DMS 273 (cell line): Measurements from ENCODE around the gene ANO9.

Experiments used
- DNase-seq: peaks from one replicate; lab custom pipeline; 2025; ENCODE audit not compliant: unreplicated experiment; lab: John Stamatoyannopoulos, UW

Gene ANO9, protein sequence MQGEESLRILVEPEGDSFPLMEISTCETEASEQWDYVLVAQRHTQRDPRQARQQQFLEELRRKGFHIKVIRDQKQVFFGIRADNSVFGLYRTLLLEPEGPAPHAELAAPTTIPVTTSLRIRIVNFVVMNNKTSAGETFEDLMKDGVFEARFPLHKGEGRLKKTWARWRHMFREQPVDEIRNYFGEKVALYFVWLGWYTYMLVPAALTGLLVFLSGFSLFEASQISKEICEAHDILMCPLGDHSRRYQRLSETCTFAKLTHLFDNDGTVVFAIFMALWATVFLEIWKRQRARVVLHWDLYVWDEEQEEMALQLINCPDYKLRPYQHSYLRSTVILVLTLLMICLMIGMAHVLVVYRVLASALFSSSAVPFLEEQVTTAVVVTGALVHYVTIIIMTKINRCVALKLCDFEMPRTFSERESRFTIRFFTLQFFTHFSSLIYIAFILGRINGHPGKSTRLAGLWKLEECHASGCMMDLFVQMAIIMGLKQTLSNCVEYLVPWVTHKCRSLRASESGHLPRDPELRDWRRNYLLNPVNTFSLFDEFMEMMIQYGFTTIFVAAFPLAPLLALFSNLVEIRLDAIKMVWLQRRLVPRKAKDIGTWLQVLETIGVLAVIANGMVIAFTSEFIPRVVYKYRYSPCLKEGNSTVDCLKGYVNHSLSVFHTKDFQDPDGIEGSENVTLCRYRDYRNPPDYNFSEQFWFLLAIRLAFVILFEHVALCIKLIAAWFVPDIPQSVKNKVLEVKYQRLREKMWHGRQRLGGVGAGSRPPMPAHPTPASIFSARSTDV

DNA sequence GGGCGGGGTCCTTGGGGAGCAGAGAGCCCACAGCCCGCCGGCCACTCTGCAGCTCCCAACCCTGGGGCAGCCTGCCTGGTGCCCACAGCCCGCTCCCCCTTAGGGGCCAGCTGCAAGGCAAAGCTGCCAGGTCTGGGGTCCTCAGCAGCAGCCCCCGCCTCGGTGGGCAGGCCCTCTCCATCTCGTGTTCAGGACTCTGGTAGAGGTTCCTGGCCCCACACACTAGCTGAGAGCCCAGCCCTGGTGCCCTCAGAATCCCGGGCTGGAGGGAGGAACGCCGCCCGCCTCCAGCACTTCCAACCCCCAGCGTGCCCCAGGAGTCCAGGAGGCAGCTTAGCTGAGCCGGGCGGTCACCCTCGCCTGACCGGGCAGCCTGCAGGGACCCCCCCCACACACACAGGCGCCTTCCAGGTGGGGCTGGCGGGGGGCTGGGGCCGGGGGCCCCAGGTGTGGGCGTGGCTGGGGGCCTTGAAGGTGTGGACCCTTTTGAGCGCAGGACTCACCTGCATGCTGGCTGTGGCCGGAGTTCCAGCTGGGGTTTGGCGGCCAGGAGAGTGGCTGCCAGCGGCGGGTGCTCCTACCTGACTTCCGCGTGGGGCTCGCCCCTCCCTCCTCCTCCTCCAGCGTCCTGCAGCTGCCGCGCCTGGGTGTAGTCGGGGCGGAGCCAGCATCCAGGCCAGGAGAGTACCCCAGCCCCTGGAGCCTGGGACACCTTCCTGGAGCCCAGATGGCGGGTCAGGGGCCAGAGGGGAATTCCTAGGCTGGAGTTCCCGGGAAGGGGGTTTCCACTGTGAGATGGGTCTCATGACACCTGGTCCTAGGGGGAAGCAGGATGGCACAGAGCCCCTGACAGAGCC, at the start of gene ANO9:
TSS of gene ANO9 (minus strand) at position 594 of the 857 bp plus-strand sequence. CDS start at position 509, 85 bp downstream.
- DNase-seq = peak; percentile 49

DNA sequence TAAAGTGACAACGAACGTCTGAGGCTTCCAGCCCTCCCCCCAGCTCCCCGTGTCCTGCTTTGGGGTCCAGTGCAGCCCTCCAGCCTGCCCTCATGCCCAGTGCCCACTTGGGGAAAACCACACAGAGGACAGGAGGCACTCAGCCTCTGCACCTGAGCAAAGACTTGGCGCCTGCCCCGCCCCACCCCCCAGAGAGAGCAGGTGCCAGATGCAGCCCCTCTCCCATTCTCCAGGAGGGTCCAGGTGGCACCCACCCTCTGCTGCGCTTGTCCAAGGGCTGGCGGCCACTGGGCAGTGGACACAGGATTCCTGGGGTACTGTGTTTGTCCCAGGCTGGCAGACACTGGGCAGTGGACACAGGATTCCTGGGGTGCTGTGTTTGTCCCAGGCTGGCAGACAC, 49.5 kb upstream of the ANO9 start:
- no peak for DNase-seq

DNA sequence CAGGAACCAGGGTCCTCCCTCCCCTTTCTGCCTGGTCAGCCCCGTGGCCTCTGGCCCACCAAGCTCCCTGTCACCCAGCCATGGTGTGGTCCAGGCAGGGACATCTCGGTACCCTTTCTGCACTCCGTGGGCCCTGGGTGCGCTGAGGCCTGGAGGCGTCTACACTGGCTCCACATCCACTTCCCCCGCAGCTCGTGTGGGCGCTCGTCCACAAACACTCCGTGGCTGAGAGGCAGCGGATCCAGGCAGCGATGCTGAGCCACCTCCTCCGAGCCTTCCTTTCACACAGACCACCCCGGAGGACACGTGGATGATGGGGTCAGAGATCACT, 49.1 kb upstream of the ANO9 start:
- no peak for DNase-seq

DNA sequence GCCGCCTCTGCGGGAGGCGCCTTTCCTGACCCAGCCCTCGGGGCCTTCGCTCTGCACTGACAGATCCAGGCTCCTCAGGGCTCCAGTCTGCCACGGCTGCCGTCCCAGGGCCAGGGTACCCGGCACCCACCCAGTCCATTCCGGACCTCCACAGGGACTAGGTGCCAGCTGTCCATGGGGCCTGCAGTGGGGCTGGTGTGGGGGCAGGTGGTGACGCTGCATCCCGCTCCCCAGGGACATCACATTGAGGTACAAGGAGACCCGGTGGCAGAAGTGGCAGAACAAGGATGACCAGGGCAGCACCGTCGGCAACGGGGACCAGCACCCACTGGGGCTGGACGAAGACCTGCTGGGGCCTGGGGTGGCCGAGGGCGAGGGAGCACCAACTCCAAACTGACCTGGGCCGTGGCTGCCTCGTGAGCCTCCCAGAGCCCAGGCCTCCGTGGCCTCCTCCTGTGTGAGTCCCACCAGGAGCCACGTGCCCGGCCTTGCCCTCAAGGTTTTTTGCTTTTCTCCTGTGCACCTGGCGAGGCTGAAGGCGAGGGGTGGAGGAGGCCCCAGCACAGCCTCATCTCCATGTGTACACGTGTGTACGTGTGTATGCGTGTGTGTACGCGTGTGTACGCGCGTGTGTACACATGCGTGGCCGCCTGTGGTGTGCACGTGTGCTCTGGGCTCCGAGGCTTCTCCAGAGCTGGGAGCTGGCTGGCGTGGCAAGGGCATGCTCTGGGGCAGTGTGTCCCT, 48.5 kb upstream of the ANO9 start:
- DNase-seq = no peak

DNA sequence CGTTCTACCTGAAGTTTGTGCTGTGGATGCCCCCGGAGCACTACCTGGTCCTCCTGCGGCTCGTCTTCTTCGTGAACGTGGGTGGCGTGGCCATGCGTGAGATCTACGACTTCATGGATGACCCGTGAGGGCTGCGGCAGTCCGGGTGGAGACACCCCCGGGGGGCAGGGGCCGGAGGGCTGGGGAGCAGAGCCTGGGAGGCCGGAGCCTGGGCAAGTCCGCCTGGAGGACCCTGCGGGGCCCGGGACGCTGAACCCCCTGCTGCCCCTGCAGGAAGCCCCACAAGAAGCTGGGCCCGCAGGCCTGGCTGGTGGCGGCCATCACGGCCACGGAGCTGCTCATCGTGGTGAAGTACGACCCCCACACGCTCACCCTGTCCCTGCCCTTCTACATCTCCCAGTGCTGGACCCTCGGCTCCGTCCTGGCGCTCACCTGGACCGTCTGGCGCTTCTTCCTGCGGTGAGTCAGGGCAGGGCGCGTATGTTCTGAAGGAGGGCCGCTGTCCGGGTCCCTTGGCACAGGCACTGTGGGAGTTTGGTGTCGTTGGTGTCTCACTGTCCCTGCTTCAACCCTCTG, 47.9 kb upstream of the ANO9 start:
- DNase-seq = no peak

DNA sequence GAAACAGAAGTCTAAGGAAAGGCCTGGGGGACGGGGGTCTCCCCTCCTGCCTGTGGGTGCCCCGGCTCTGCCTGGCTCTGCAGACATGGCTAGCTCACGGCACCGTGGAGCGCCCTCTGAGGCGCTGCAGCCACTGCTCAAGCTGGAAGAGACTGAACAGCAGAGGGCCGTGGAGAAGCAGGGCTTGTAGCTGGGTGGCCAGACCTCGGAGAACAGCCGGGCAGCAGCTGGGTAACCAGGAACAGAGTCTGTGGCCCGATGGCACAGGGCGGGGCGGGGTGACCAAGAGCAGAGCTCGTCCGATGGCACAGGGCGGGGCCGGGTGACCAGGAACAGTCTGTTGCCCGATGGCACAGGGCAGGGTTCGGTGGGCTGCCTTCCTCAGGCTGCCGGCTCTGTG, 47.2 kb upstream of the ANO9 start:
- DNase-seq = no peak

DNA sequence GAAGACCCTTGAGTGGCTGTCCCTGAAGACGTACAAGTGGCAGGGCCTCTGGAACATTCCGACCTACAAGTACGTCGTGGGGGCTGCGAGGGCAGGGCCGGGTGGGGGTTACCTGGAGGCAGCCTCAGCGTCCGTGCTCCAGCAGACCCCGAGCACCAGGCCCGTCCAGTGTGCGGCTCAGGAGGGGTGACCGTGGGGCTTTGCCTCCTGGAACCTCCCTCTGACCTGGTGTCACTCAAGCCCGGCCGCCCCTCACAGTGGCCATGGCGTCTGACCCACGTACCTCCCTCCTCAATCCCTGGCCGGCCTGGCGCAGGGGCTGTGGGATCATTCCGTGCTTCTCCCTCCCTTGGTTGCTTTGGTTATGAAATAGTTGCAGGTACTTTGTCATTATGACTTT, 46.8 kb upstream of the ANO9 start:
- DNase-seq = no peak

DNA sequence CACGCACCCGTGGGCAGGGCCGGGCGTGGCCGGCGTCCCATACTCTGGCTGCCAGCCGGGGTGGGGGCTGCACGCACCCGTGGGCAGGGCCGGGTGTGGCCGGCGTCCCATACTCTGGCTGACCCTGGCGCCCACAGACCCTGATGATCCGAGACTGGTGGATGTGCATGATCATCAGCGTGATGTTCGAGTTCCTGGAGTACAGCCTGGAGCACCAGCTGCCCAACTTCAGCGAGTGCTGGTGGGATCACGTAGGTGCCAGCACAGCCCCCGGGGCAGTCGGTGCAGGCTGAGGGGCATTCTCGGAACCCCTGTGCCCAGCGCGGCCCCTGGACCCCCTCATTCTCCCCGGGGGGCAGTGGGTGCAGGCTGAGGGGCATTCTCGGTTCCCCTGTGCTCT, 46.3 kb upstream of the ANO9 start:
- no peak for DNase-seq

DNA sequence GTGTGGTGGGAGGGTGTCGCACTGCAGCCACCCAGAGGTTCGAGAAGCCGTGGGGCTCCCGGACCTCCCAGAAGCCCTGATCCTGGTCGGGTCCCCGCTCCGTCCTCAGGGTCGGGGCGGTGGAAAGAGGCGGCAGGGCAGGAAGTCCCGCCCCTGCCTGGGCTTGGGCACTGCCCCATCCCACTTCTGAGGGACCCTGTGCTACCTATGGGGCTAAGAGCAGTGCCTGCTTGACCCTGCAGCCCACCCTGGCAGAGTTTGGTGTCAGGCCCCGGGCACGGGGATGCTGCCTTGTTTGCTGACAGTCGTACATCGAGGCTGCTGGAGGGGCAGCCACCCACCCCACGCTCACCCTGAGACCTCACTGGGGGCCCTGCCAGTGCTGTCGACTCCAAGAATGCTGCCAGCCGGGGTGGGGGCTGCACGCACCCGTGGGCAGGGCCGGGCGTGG, 45.8 kb upstream of the ANO9 start:
- DNase-seq = no peak

DNA sequence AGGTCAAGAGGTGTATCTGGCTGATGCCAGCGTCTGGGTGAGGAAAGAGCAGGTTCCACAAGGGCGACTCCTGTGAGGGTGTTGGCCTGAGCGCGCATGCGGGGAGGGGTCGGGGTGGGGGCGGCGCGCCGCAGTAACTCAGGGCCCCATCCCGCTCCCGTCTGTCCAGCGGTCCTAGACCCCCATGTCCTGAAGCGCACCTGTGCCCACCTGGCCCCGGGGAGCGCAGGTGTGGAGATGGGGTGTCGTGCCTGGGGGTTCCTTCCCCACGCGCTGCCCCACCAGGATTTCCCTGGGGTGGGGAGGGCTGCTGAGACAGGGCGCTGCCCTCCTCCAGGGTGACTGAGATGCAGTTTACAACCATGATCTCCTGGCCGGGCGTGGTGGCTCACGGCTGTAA, 44.4 kb upstream of the ANO9 start:
- no peak for DNase-seq

DNA sequence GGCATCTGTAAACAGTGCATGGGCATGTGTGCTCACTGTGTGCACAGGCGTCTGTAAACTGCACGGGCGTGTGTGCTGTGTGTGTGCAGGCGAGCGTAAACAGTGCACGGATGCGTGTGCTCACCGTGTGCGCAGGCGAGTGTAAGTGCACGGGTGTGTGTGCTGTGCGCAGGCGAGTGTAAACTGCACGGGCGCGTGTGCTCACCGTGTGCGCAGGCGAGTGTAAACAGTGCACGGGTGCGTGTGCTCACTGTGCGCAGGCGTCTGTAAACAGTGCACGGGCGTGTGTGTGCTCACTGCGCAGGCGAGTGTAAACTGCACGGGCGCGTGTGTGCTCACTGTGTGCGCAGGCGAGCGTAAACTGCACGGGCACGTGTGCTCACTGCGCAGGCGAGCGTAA, 42.8 kb upstream of the ANO9 start:
- DNase-seq = no peak

DNA sequence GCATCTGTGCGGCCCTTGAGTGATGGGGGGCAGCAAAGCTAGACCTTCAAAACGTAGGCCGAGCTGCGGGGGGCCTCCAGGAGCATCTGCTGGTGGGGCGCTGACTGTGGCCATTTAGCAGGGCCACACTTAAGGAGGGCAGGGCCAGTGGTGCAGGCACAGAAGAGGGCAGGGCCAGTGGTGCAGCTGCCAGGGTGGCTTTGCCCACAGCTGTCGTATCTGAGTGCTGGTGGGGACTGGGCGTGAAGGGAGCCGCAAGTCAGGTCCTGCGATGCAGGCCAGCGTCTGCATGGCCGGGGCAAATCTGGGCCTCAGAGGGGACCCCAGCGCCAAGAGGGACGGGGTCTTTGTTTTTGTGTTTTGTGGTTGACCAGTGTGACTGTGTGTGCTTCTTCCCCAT, 37.5 kb upstream of the ANO9 start:
- DNase-seq = no peak

DNA sequence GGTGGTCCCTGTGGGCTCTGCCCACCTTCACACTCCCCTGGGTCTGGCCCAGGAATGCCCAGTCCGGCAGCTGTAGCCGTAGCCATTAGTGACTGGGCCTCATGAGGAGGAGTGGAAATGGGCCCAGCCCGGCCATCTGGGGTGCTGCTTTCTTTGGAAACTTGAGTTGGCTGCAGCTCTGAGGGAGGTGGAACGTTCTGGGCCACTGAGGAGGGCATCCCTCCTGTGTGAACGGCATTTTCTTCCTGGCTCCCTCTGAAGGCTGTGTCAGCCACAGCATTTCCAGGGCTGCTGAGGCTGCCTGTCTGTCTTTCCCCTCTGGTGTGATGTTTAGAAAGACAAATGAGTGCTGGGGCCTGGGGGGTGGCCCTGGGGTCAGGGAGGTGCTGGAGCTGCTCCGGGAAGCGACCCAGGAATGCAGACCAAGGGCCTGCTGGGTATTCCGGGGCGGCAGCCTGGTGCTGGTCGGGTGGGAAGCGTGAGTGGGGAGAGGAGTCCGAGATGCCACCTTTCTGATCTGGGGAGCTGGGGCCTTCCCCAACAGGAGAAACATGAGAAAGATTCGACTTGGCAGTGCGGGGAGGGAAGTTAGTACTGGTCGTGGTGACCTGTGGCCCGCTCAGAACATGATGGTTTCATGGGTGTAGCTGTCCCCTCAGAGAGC, 35.4 kb upstream of the ANO9 start:
- peak; percentile 59 for DNase-seq

DNA sequence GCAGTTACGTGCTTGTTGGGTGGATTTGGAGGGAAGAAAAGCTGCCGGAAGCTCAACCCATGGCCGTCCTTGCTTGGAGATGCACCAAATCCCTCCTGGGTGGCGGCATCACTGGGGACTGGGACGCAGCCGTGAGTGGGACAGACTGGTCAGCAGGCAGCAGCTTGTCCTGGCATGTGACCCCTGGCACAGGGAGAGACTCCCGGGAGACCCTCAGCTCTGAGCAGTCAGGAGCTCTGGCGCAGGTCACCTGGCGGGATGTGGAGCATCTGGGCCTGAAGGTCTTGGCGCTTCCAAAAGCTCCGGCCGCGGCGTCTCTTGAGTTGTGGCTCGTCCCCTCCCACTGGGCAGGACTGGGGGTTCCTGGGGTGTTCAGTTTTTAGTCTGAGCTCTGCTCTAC, 34.6 kb upstream of the ANO9 start:
- DNase-seq = no peak

DNA sequence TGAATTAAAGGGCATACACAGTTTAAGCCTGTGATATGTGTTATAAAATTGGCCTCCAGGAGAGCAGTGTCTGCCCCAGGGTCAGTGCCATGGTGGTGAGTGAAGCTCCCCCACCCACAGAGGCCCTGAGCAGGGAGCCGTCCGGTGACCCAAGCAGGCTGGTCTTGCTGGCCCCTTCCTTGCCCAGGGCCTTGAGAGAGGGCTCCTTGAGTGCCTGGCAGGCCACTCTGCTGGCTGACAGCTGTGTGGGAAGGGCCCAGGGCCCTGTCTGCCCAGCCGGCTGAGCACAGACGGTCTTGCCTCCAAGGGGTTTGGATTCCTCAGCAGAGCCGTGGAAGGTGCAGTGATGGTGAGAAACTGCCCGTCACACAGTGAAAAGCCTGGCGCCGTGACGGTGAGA, 34.1 kb upstream of the ANO9 start:
- peak; percentile 74 for DNase-seq

DNA sequence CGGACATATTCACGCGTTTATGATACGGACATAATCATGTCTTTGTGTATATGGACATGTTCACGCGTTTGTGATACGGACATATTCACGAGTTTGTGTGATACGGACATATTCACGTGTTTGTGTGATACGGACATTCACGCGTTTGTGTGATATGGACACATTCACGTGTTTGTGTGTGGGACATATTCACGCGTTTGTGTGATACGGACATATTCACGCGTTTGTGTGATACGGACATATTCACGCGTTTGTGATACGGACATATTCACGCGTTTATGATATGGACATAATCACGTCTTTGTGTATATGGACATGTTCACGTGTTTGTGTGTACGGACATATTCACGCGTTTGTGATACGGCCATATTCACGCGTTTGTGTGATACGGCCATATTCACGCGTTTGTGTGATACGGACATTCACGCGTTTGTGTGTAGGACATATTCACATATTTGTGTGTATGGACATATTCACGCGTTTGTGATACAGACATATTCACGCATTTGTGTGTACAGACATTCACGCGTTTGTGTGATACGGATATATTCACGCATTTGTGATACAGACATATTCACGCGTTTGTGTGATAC, 33.2 kb upstream of the ANO9 start:
- no peak for DNase-seq

DNA sequence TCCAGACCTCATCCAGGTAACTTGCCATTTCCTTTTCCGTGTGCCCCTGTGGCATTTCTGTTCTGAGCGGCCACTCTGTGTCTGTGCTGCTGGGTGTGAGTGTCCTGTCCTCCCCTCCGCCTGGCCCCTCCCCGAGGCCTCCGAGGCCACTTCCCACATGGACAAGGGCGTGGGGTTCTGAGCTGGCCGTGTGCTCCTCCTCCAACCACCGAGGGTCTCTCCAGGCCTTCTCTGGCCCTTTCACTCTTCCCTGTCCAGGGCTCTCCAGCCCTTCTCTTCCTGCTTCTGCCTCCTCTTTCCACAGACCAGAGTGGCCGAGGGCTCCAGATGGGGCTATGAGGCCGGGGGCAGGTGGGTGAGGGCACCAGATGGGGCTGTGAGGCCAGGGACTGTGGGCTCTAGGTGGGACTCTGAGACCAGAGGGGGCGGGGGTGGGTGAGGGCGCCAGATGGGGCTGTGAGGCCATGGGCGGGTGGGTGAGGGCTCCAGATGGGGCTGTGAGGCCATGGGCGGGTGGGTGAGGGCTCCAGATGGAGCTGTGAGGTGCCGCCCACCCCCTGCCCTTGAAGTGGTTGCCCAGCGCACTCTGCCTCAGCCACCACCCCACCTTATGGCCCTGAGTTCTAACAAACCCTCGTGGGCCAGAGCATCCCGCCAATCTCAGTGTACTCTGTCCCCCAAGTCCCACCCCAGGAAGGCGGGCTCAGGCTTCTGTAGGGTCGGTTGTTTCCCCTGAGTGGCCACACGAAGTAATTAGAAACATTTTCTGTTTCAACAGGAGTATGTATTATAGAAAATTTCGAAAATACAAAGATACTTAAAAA, 32.4 kb upstream of the ANO9 start:
- peak; percentile 94 for DNase-seq

DNA sequence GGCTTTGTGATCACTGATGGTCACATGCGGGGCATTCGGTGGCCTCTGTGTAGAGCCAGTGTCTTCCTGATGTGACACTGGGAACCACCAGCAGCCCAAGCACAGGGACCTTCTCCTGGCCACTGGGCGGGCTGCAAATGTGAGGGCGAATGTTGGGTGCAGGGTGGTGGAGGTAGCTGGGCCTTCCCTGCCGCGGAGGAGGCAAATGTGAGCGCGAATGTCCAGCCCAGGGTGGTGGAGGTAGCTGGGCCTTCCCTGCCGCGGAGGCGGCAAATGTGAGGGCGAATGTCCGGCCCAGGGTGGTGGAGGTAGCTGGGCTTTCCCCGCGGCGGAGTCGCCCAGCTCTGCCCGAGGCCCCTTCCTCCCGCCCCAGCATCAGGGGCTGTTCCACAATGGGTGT, 31.6 kb upstream of the ANO9 start:
- DNase-seq = no peak

DNA sequence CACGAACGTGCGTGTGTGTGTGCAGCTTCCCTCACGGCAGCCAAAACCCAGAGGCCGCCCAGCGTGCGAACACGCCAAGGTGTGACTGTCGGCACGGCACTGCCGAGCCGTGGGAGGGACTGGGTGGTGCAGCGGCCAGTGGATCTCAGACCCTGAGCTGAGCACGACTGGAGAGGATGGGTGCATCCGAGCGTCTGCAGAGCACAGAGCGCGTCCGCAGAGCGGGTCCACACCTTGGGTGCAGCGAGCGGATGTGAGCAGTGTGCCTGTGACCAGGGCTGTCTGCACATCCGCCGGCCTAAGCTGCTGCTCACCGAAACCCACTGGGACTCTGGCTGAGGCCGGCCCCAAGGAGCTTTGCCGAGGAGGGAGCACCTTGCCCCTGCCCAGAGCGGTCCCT, 31.0 kb upstream of the ANO9 start:
- no peak for DNase-seq
